MCF 10A (cell line): ENCODE measurements around the gene SASH1. TPM values are rescaled to one million over a fixed set of nuclear protein-coding genes. Genes with fewer than 3 reads are reported as not detected.

Experiments used
- BruUV-seq: library from RNA; stranded (reverse); fragments of 400-500 nt; replicated peaks from 2 replicates; lab custom pipeline; 2021; lab: Mats Ljungman, UMichigan
- CTCF ChIA-PET: fragments of 300-600 bp; sonication (Branson Sonifier 250); formaldehyde crosslinking; extraction: SDS; loops from one replicate; lab custom pipeline; 2021; ENCODE audit warnings: antibody characterized with exemption, inconsistent platforms; lab: Yijun Ruan, JAX
- POLR2A ChIA-PET: fragments of 300-600, 350-650 bp; sonication (Branson Sonifier 250); formaldehyde crosslinking; extraction: SDS; loops from one replicate; lab custom pipeline; 2020; ENCODE audit warnings: antibody characterized with exemption, inconsistent platforms; lab: Yijun Ruan, JAX
- DNase-seq: peaks from one replicate; pipeline ENCODE4 v3.0.0-alpha.2; 2018; ENCODE audit not compliant: unreplicated experiment
- H3K27ac Mint-ChIP-seq: one replicate; pipeline ENCODE4 v1.8.0; 2022; ENCODE audit warnings: mild to moderate bottlenecking, low read depth, mixed read lengths; ENCODE audit not compliant: unreplicated experiment
- H3K27me3 Mint-ChIP-seq: one replicate; pipeline ENCODE4 v1.8.0; 2022; ENCODE audit warnings: mixed read lengths; ENCODE audit not compliant: insufficient read depth, unreplicated experiment
- H3K36me3 Mint-ChIP-seq: one replicate; pipeline ENCODE4 v1.8.0; 2022; ENCODE audit warnings: mild to moderate bottlenecking, moderate library complexity, mixed read lengths; ENCODE audit not compliant: insufficient read depth, unreplicated experiment
- H3K4me1 Mint-ChIP-seq: one replicate; pipeline ENCODE4 v1.8.0; 2022; ENCODE audit warnings: mixed read lengths; ENCODE audit not compliant: insufficient read depth, unreplicated experiment
- H3K4me3 Mint-ChIP-seq: one replicate; pipeline ENCODE4 v1.8.0; 2022; ENCODE audit warnings: mild to moderate bottlenecking, moderate library complexity, mixed read lengths; ENCODE audit not compliant: unreplicated experiment
- H3K9me3 Mint-ChIP-seq: one replicate; pipeline ENCODE4 v1.8.0; 2022; ENCODE audit warnings: mixed read lengths; ENCODE audit not compliant: unreplicated experiment
- intact Hi-C: fragments of 100-400 bp; cut with micrococcal nuclease; formaldehyde crosslinking; loops from 2 replicates; pipeline ENCODE4 v1.14.1; 2022
- total RNA-seq: library from RNA; stranded (reverse); gene quantifications from 2 replicates; pipeline ENCODE4 v1.2.3, GENCODE V29; 2022
- TF ChIP-seq, protein P1 (sequence below): fragments of 200-600 bp; IDR thresholded peaks from one replicate; pipeline ENCODE4 v1.8.0; 2022; ENCODE audit warnings: antibody characterized with exemption, mild to moderate bottlenecking; ENCODE audit not compliant: unreplicated experiment

The SASH1 gene
- total RNA-seq, 1 experiment from 2014 or later, result 18.4 TPM

DNA sequence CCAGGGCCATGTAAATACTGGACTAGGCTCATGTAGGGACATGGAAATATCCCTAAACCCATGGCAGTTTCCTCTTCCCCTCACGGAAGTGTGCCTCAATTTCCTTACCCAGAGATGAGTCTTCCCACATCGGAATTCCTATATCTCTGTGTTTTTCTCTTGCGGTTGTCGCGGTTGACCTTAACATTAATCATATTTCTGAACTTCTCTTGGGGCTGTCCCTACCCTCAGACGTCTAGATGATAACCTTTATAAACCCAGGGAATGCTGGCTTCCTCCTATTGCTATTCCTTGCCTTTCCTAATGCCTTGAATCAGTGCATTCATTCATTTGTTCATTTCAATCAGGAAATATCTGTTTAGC is 160.1 kb downstream of the SASH1 start:
- CTCF ChIA-PET, result interaction anchor here (0.5 kb wide), 1 partner anchor 28 kb away, joined by 4 read pairs; no protein-coding TSS in a partner anchor
- H3K27ac Mint-ChIP-seq, result peak overlapping the region; percentile 82

DNA sequence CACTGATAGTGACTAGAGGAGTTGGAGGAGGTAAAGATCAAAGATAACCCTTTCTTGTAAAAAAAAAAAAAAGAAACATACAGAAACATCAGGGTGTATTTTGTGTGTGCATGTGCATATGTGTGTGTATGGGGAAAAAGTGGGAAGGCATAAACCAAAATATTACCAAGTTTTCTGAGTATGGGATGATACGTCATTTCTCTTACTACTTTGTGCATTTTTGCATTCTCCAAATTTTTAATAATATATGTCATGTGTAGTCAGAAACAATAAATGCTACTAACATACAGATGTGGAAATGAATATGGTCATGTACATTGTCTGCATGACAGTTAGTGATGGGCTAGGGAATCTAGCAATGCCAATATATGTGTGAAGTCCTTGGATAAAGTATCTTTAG is 161.1 kb downstream of the SASH1 start:
- intact Hi-C loops, result no loop called here
- no TSS peak for BruUV-seq
- ChIA-PET POLR2A (no interaction called here), CTCF (no interaction called here)
- no peak for DNase-seq
- Mint-ChIP-seq H3K9me3 (no peaks in the 10 kb centered on the region), H3K4me1 (peaks cover 24% of the 10 kb centered on the region), H3K27ac (no peak overlapping the region), H3K4me3 (no peak overlapping the region), H3K27me3 (no peaks in the 10 kb centered on the region), H3K36me3 (peaks cover 4% of the 10 kb centered on the region)
- TF ChIP-seq, protein P1, sequence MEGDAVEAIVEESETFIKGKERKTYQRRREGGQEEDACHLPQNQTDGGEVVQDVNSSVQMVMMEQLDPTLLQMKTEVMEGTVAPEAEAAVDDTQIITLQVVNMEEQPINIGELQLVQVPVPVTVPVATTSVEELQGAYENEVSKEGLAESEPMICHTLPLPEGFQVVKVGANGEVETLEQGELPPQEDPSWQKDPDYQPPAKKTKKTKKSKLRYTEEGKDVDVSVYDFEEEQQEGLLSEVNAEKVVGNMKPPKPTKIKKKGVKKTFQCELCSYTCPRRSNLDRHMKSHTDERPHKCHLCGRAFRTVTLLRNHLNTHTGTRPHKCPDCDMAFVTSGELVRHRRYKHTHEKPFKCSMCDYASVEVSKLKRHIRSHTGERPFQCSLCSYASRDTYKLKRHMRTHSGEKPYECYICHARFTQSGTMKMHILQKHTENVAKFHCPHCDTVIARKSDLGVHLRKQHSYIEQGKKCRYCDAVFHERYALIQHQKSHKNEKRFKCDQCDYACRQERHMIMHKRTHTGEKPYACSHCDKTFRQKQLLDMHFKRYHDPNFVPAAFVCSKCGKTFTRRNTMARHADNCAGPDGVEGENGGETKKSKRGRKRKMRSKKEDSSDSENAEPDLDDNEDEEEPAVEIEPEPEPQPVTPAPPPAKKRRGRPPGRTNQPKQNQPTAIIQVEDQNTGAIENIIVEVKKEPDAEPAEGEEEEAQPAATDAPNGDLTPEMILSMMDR, result no peak

More for the DNA sequence above, 160.1 kb downstream of the SASH1 start:
- TF ChIP-seq, protein P1, result no peak
- no peak overlapping the region for H3K4me3 Mint-ChIP-seq
- BruUV-seq, result no TSS peak
- POLR2A ChIA-PET, result no interaction called here
- H3K36me3 Mint-ChIP-seq, result peaks cover 4% of the 10 kb centered on the region
- intact Hi-C loops, result no loop called here
- no peak for DNase-seq
- no peaks in the 10 kb centered on the region for H3K9me3 Mint-ChIP-seq
- no peaks in the 10 kb centered on the region for H3K27me3 Mint-ChIP-seq
- peaks cover 24% of the 10 kb centered on the region for H3K4me1 Mint-ChIP-seq

DNA sequence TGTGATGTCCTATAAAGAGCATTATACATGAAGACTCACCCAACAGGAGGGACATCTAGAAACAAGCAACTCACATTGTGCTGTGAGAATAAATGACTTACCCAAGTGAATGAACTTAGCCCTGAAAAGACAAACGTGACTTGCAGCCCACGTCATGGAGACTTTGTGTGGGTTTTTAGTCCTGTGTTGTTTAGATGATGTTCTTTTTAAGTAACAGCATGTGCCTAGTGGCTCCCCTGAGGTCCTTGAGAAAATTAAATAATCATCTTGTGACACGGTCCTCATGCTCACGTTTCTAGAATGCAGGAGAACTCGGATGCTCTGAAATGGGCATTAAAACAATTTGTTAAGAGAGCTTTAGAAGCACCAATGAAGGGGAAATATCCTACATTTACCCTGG is 165.1 kb downstream of the SASH1 start:
- Mint-ChIP-seq H3K9me3 (no peaks in the 10 kb centered on the region), H3K4me3 (no peak overlapping the region), H3K36me3 (no peaks in the 10 kb centered on the region), H3K27ac (peak overlapping the region; percentile 70), H3K27me3 (no peaks in the 10 kb centered on the region), H3K4me1 (peaks cover 13% of the 10 kb centered on the region)
- DNase-seq, result no peak
- TF ChIP-seq, protein P1, result no peak
- ChIA-PET POLR2A (no interaction called here), CTCF (interaction anchor here (1.2 to 1.9 kb wide), 2 partner anchors 10 to 244 kb away, joined by 6 to 8 read pairs; no protein-coding TSS in a partner anchor)
- no TSS peak for BruUV-seq
- intact Hi-C loops, result no loop called here

DNA sequence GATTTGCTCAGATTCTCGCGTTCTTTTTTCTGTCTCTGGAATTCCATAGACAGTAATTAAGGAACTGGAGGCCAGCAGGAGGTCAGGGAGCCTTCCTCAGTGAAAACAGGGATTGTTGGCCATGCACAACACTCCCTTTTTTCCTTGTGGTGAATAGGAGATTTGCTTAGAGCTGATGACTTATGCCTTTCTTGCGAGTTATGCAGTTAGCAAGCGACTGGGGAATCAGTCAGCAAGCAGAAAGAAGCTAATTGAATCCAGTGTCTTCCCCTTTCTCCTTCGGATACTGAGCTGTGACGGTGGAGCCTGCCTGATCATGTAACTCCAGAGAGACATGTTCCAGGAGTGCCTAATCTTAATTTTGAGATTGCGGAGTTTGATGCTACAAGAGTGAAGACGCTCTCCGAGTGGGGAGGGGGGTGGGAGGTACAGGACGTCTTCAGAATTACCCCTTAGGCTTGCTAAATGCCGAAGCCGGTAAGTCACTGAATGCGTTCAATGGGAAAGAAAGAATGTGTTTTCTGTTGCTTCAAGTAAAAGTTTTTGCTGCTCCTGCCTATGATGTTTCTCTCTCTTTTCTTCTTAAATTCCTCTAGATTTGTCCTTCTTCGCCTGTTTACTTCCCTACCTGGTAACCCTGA is 165.9 kb downstream of the SASH1 start:
- Mint-ChIP-seq H3K4me3 (no peak overlapping the region), H3K4me1 (peaks cover 13% of the 10 kb centered on the region), H3K9me3 (no peaks in the 10 kb centered on the region), H3K27me3 (no peaks in the 10 kb centered on the region), H3K27ac (peak overlapping the region; percentile 70), H3K36me3 (no peaks in the 10 kb centered on the region)
- no TSS peak for BruUV-seq
- DNase-seq, result no peak
- TF ChIP-seq, protein P1, result no peak
- ChIA-PET POLR2A (interaction anchor here (0.5 to 0.7 kb wide), 3 partner anchors 12 to 323 kb away, joined by 3 to 4 read pairs (median 3); no protein-coding TSS in a partner anchor), CTCF (interaction anchor here (1.9 kb wide), 1 partner anchor 245 kb away, joined by 6 read pairs; no protein-coding TSS in a partner anchor)
- intact Hi-C loops, result no loop called here
